Ascending aorta (tissue), 2 donors: ENCODE results near the gene BIRC7. TPM values are rescaled to one million over a fixed set of nuclear protein-coding genes. Genes with fewer than 3 reads are reported as not detected.
A peak's percentile ranks its signal among the peaks of the same experiment; 100 is the strongest.

ENCODE experiments used
- DNase-seq, 2 donors: peaks; one replicate each; pipeline ENCODE4 v3.0.0-alpha.2; 2019; ENCODE audit warnings: low spot score in 2 of 2
- H3K27ac ChIP-seq, 2 donors: fragments of 200-600 bp; sonication (generic); one replicate each; pipeline ENCODE4 v1.5.1; 2016 to 2017; ENCODE audit warnings: mild to moderate bottlenecking in 1 of 2
- H3K27me3 ChIP-seq: fragments of 200-600 bp; sonication (generic); one replicate; pipeline ENCODE4 v1.5.1; 2017
- H3K36me3 ChIP-seq, 2 donors: fragments of 200-600 bp; sonication (generic); one replicate each; pipeline ENCODE4 v1.5.1; 2016
- H3K4me1 ChIP-seq, 2 donors: fragments of 200-600 bp; sonication (generic); one replicate each; pipeline ENCODE4 v1.5.1; 2016 to 2017; ENCODE audit warnings: mild to moderate bottlenecking in 1 of 2
- H3K4me3 ChIP-seq, 2 donors: fragments of 200-600 bp; sonication (generic); one replicate each; pipeline ENCODE4 v1.5.1; 2016 to 2017; ENCODE audit warnings: mild to moderate bottlenecking in 1 of 2
- H3K9me3 ChIP-seq, 2 donors: fragments of 200-600 bp; sonication (generic); one replicate each; pipeline ENCODE4 v1.5.1; 2016
- intact Hi-C: fragments of 100-400 bp; cut with DNase I; formaldehyde crosslinking; loops from one replicate; pipeline ENCODE4 v1.15.1; 2023
- total RNA-seq: library from RNA; depleted of rRNA; stranded (reverse); fragments of >200 nt; gene quantifications from one replicate; pipeline ENCODE4 v1.1.0, GENCODE V29; 2016
- TF ChIP-seq, protein P1 (sequence below), 3 experiments: fragments of 200-600 bp in 2 of 3; fragments of 450-650 bp in 1 of 3; sonication (generic) in 2 of 3; IDR thresholded peaks; one replicate each; pipeline ENCODE4 v1.5.1; 2016 to 2019; ENCODE audit warnings: antibody characterized with exemption in 3 of 3, mild to moderate bottlenecking in 1 of 3, moderate library complexity in 1 of 3

The BIRC7 gene
- total RNA-seq, 1 donor from 2014 or later, result not detected

DNA sequence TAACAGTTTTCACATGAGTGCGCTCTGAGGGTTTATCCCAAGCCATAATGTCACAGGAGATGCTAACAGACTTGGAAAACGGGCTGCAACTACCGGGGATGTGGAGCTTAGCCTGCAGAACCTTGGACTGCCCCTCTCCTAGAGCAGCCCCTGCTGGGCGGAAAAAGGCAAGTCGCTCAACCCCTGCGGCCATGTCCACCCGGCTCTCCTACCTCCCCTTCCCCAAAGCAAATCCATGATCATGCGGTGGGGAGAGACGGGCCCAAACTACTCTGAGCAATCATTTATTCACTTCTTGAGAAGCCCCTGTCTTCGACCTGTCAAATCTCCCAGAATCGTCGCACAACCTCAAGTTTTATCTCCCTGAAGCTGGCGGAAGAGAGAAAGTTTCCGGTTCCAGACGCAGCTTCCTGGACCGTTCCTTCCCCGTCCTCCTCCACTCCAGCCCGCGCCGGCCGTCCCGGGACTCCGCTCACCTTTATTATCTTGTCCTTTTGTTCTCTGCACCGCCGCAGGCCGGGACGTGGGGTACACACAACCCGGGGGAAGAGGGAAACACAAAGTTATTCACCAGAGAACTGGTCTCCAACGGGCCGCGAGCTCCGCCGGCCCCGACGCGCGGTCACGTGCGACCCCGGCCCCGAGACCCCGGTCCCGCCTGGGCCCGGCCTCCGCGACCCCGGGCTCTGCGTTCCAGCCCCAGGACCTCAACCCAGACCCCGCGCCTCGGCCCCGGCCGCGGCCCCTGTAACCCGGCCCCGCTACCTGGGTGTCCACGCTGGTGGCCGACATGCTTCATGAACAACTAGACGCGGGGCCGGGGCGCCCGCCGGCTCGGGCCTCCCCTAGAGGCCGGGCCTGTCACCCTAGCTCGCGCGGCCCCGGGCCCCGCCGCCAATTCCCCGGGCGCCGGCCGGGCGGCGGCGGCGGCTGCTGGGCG, 20.3 kb upstream of the BIRC7 start:
- Histone ChIP-seq H3K27me3 (no peaks in the 10 kb centered on the region), H3K36me3 (peaks cover 22 to 31% of the 10 kb centered on the region in 2 donors), H3K9me3 (no peaks in the 10 kb centered on the region), H3K27ac (peak overlapping the region; percentile 73 to 76), H3K4me1 (peaks cover 0 to 18% of the 10 kb centered on the region in 2 donors), H3K4me3 (peak overlapping the region; percentile 98)
- TF ChIP-seq, protein P1, sequence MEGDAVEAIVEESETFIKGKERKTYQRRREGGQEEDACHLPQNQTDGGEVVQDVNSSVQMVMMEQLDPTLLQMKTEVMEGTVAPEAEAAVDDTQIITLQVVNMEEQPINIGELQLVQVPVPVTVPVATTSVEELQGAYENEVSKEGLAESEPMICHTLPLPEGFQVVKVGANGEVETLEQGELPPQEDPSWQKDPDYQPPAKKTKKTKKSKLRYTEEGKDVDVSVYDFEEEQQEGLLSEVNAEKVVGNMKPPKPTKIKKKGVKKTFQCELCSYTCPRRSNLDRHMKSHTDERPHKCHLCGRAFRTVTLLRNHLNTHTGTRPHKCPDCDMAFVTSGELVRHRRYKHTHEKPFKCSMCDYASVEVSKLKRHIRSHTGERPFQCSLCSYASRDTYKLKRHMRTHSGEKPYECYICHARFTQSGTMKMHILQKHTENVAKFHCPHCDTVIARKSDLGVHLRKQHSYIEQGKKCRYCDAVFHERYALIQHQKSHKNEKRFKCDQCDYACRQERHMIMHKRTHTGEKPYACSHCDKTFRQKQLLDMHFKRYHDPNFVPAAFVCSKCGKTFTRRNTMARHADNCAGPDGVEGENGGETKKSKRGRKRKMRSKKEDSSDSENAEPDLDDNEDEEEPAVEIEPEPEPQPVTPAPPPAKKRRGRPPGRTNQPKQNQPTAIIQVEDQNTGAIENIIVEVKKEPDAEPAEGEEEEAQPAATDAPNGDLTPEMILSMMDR (IDR thresholded peaks at IDR 0.05), result peak in 1 of 3 experiments; percentile 11
- DNase-seq, result no peak
- intact Hi-C loops, result loop anchor here (1.0 to 10.0 kb wide), 8 partner anchors 57 to 759 kb away; partner anchors contain the start of genes ARFGAP1, GID8, GMEB2 and SAMD10

DNA sequence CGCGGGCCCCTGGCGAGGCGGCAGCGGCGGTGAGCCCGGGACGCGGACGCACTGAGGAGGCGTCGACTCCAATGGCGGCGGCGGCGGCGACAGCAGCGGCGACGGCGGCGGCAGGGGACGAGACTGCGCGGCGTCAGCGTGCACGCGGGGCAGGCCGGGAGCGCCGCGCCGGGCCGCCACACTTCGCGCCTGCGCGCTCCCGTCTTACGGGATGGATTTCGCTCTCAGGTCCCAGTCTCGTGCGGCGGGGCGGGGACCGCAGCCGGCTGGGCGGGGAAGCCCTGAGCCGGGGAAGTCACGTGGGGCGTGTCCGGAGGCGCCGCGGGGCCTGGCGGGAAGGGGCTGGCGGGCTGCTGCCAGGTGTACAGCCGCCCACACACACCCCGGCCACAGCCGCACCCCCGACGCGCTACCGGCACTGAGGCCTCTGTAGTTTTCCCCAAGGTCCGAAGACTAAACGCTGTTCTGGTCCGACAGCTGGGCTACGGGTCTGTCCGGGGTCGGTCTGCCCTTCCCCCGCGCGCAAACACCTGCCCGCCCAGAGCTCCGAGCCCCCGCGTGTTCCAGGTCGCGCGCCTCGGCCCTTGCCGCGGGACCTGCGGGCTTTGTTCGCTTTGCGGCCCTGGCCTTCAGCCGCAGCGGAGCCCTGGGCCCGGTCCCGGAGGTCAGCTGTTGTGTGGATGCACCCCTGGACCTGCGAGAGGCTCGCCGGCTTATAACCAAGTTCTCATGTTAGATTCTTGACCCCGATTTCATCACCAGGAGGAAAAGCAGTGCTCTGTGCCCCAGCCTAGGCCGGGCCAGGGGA, 19.5 kb upstream of the BIRC7 start, which contains the start of gene YTHDF1:
TSS of gene YTHDF1 (minus strand) at position 91 of the 808 bp plus-strand sequence. CDS start 239 bp downstream, outside the sequence.
- TF ChIP-seq, protein P1 (IDR thresholded peaks at IDR 0.05), result no peak
- intact Hi-C loops, result loop anchor here (1.0 to 10.0 kb wide), 8 partner anchors 56 to 759 kb away; partner anchors contain the start of genes ARFGAP1, GID8, GMEB2 and SAMD10
- H3K27me3 ChIP-seq, result no peaks in the 10 kb centered on the region
- H3K4me3 ChIP-seq, result peak within 1 kb of the TSS; percentile 98
- H3K27ac ChIP-seq, result peak within 1 kb of the TSS; percentile 73 to 84
- H3K4me1 ChIP-seq, result peaks cover 0 to 18% of the 10 kb centered on the region in 2 donors
- DNase-seq, result peak; percentile 87 to 97
- peaks cover 15 to 22% of the 10 kb centered on the region in 2 donors for H3K36me3 ChIP-seq
- no peaks in the 10 kb centered on the region for H3K9me3 ChIP-seq

DNA sequence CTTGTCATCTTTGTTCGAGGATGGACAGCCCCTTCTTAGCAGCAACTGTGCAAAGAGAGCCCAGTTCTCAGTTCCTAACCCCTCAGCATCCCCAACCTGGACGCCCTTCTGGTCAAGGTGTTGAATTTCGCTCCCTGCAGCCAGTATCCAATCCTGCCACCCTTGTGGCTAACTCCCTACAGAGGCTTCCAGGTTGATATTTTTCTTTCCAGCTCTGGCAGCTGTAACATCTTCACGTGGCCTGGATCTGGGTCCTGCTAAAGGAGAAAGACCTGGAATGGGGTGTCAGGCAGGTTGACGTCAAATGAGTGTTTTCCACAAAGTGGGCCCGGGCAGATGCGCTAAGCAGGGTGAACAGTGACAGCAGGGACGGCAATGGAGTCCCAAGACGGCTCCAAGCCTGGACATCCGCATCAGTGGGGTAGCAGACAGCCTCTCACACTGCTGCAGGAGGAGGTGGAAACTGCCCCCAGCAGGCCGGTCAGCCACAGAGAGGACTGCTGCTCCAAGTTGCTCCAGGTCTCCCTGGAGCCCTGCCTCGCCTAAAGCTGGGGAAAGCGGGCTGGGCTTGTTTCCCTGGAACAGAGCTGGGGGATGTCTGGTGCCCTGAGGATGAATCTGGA, 18.7 kb upstream of the BIRC7 start:
- Histone ChIP-seq H3K4me1 (peaks cover 0 to 18% of the 10 kb centered on the region in 2 donors), H3K36me3 (peaks cover 15 to 17% of the 10 kb centered on the region in 2 donors), H3K27me3 (no peaks in the 10 kb centered on the region), H3K27ac (peak overlapping the region in 1 of 2 donors; percentile 71), H3K4me3 (peak overlapping the region; percentile 98), H3K9me3 (no peaks in the 10 kb centered on the region)
- no peak for DNase-seq
- intact Hi-C loops, result loop anchor here (1.0 to 10.0 kb wide), 8 partner anchors 55 to 758 kb away; partner anchors contain the start of genes ARFGAP1, GID8, GMEB2 and SAMD10
- TF ChIP-seq, protein P1 (IDR thresholded peaks at IDR 0.05), result no peak

DNA sequence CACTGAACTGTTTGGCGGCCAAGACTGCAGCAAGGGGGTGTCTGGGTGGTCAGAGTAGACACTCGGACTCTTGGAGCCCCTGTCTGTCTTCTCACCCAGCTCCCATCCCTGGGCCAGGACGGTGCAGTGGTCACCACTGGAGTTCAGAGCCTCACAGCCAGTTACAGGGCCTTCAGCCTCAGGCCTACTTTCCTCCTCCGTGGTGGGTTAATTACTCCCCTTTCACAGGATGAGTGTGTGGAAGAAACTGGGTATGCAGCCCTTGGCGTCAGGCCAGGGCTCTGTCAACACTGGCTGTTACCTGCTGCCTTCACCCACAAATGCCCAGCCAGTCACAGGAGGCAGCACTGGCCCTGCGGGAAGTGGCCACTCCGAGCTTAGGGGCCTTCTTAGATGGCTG, 18.0 kb upstream of the BIRC7 start:
- Histone ChIP-seq H3K27me3 (no peaks in the 10 kb centered on the region), H3K9me3 (no peaks in the 10 kb centered on the region), H3K4me1 (peaks cover 0 to 14% of the 10 kb centered on the region in 2 donors), H3K27ac (no peak overlapping the region), H3K4me3 (no peak overlapping the region), H3K36me3 (peaks cover 8 to 9% of the 10 kb centered on the region in 2 donors)
- DNase-seq, result no peak
- intact Hi-C loops, result loop anchor here (2.0 to 10.0 kb wide), 7 partner anchors 115 to 757 kb away; partner anchors contain the start of genes GID8, GMEB2, SAMD10 and TCFL5
- TF ChIP-seq, protein P1 (IDR thresholded peaks at IDR 0.05), result no peak
